Measurements from ENCODE around the gene NSMCE4A. TPM values are rescaled to one million over a fixed set of nuclear protein-coding genes. Genes with fewer than 3 reads are reported as not detected.

The NSMCE4A gene
- total and polyA plus RNA-seq, 2 of the 8 experiments (the other 6 are each of a cell fraction or from before 2014, with no cell fraction given), result 48.6 to 66.0 TPM

GRCh38 chr10:121984463-121984862 lies 9.4 kb upstream of the NSMCE4A start:
- Histone ChIP-seq H2AK5ac (ENCODE audit: low read depth, low read length) (no peak overlapping the region), H3K27ac (ENCODE audit: low read depth, low read length) (no peak overlapping the region), H3K9ac (replicated peaks in 1 of 4; ENCODE audit: extremely low read depth in 1 of 4, low read depth in 3 of 4, low read length in 3 of 4) (no peak overlapping the region), H4K5ac (ENCODE audit: insufficient read length, low read depth, low read length) (no peak overlapping the region), H2BK15ac (ENCODE audit: low read length) (no peak overlapping the region), H3K18ac (ENCODE audit: extremely low read depth, low read length) (no peak overlapping the region), H3K79me1 (ENCODE audit: low read depth, low read length) (no peaks in the 10 kb centered on the region), H3K56ac (replicated peaks; ENCODE audit: insufficient read length, low read depth, low read length) (no peak overlapping the region), H3K4me2 (ENCODE audit: insufficient read depth in 1 of 2, low read depth in 2 of 2, low read length in 2 of 2) (no peak overlapping the region), H3K9me3 (ENCODE audit: insufficient read depth in 2 of 2, low read depth in 1 of 2, low read length in 1 of 2) (peaks cover 8 to 12% of the 10 kb centered on the region in 2 experiments), H3K27me3 (replicated peaks in 1 of 4; ENCODE audit: control insufficient read depth in 3 of 4, extremely low read depth in 1 of 4, insufficient read depth in 3 of 4, low read length in 3 of 4) (no peaks in the 10 kb centered on the region), H3K14ac (ENCODE audit: insufficient read length) (no peak overlapping the region), H3K23me2 (ENCODE audit: low read depth, low read length) (no peaks in the 10 kb centered on the region; the same call in 1 of the 2 replicates), H4K8ac (ENCODE audit: extremely low read depth, insufficient read depth, low read length) (no peak overlapping the region), H2BK12ac (ENCODE audit: low read depth, low read length) (no peak overlapping the region), H4K20me1 (replicated peaks in 1 of 2; ENCODE audit: control insufficient read depth in 1 of 2, insufficient read depth in 2 of 2, low read length in 2 of 2) (no peaks in the 10 kb centered on the region), H2BK5ac (ENCODE audit: low read depth, low read length) (no peak overlapping the region), H2AFZ (ENCODE audit: low read length) (no peak overlapping the region), H3K4ac (replicated peaks; ENCODE audit: insufficient read length, low read depth, low read length) (no peak overlapping the region), H2BK120ac (replicated peaks; ENCODE audit: low read depth, low read length) (no peak overlapping the region), H3K4me3 (ENCODE audit: extremely low read depth in 1 of 4, insufficient read depth in 2 of 4, low read depth in 3 of 4, low read length in 4 of 4) (no peak overlapping the region), H3K23ac (ENCODE audit: insufficient read length) (no peak overlapping the region), H3K79me2 (ENCODE audit: control insufficient read depth in 1 of 2, insufficient read depth in 2 of 2, low read length in 2 of 2) (no peaks in the 10 kb centered on the region), H3K4me1 (replicated peaks in 1 of 4; ENCODE audit: control insufficient read depth in 3 of 4, insufficient read depth in 4 of 4, low read length in 3 of 4) (no peaks in the 10 kb centered on the region), H4K91ac (replicated peaks; ENCODE audit: insufficient read length, low read length) (no peak overlapping the region), H2BK20ac (ENCODE audit: low read length) (no peak overlapping the region), H3K36me3 (ENCODE audit: control insufficient read depth in 2 of 4, insufficient read depth in 4 of 4, low read length in 3 of 4) (no peaks in the 10 kb centered on the region; a peak in 1 of 8 replicates)
- CTCF ChIA-PET (ENCODE audit: partially characterized antibody), result interaction anchor here (1.1 to 1.4 kb wide), 2 partner anchors 9 to 10 kb away, joined by 3 read pairs; partner anchors contain the start of gene NSMCE4A
- POLR2A ChIA-PET (ENCODE audit: partially characterized antibody), result interaction anchor here (4.4 kb wide), 1 partner anchor 10 kb away, joined by 18 read pairs; the partner anchor contains the start of gene NSMCE4A
- 100% methylated on average over 2 of the region's 2 CpGs; no CpG with 5 or more reads in 1 of the 2 experiments for WGBS, 2 experiments (ENCODE audit: extremely low coverage in 1 of 2, insufficient coverage in 1 of 2, insufficient read length in 1 of 2, insufficient replicate concordance in 2 of 2, low coverage in 1 of 2, low lambda C conversion rate in 2 of 2, missing lambda C conversion rate in 1 of 2)
- no peak for FAIRE-seq
- no peak for DNase-seq (ENCODE audit: low read depth in 1 of 2, low spot score in 2 of 2)
- no peak for TF ChIP-seq EGR1 (IDR thresholded peaks at IDR 0.05; ENCODE audit: borderline replicate concordance, low read depth, low read length)
- no peak for TF ChIP-seq USF2 (IDR thresholded peaks at IDR 0.05; ENCODE audit: low read length)
- no peak for TF ChIP-seq JUND (IDR thresholded peaks at IDR 0.05; ENCODE audit: low read length)
- no peak for TF ChIP-seq CREB1 (IDR thresholded peaks at IDR 0.05)
- no peak for TF ChIP-seq CEBPB (IDR thresholded peaks at IDR 0.05; ENCODE audit: low read depth, low read length)
- no peak for TF ChIP-seq TAF7 (optimal IDR thresholded peaks at IDR 0.05; ENCODE audit: borderline replicate concordance, low read depth, low read length)
- no peak for TF ChIP-seq CHD2 (IDR thresholded peaks at IDR 0.05; ENCODE audit: low read length)
- TF ChIP-seq GTF2F1 (IDR thresholded peaks at IDR 0.05; ENCODE audit: borderline replicate concordance, low read depth, low read length), result no peak
- no peak for TF ChIP-seq SAP30 (IDR thresholded peaks at IDR 0.05; ENCODE audit: insufficient read depth, insufficient replicate concordance, low read length)
- no peak for TF ChIP-seq SIX5 (IDR thresholded peaks at IDR 0.05; ENCODE audit: low read depth, low read length)
- TF ChIP-seq CTCF (IDR thresholded peaks at IDR 0.05; ENCODE audit: control extremely low read depth in 1 of 3, insufficient read depth in 1 of 3, low read depth in 1 of 3, low read length in 3 of 3), result no peak

Data from H1 (cell line).